Stimulated activated memory B cell treated with anti-CD40 and anti-IgM and Interleukin-4, amounts not matched to agents 10 μg/mL and 1 μg/mL and 100 μg/mL, for 72 hours (primary cell): Measurements from ENCODE around the gene ROPN1L.

Experiments used
- ATAC-seq: fragments of 150-1000 bp; cut with Tn5 transposase; 2 replicates; pipeline ENCODE4 v1.10.0; 2021
- H3K27ac Mint-ChIP-seq: one replicate; pipeline ENCODE4 v1.8.0; 2022; ENCODE audit warnings: mild to moderate bottlenecking, mixed read lengths
- H3K27me3 Mint-ChIP-seq: one replicate; pipeline ENCODE4 v1.8.0; 2022; ENCODE audit warnings: mixed read lengths
- H3K36me3 Mint-ChIP-seq: one replicate; pipeline ENCODE4 v1.8.0; 2022; ENCODE audit warnings: mixed read lengths
- H3K4me1 Mint-ChIP-seq: one replicate; pipeline ENCODE4 v1.8.0; 2022; ENCODE audit warnings: mixed read lengths
- H3K4me3 Mint-ChIP-seq: one replicate; pipeline ENCODE4 v1.8.0; 2022; ENCODE audit warnings: mild to moderate bottlenecking, moderate library complexity, mixed read lengths
- H3K9me3 Mint-ChIP-seq: one replicate; pipeline ENCODE4 v1.8.0; 2022; ENCODE audit warnings: mixed read lengths

The ROPN1L gene

GRCh38 chr5:10445352-10445751 lies 3.7 kb downstream of the ROPN1L start:
- ATAC-seq = no peak
- Mint-ChIP-seq H3K9me3 (no peaks in the 10 kb centered on the region), H3K4me3 (peak overlapping the region; percentile 3)

GRCh38 chr5:10446490-10446889 lies 4.8 kb downstream of the ROPN1L start:
- H3K9me3 Mint-ChIP-seq = no peaks in the 10 kb centered on the region
- H3K4me1 Mint-ChIP-seq = peaks cover 23% of the 10 kb centered on the region
- H3K27me3 Mint-ChIP-seq = no peaks in the 10 kb centered on the region
- no peaks in the 10 kb centered on the region for H3K36me3 Mint-ChIP-seq
- no peak for ATAC-seq
- H3K4me3 Mint-ChIP-seq = no peak overlapping the region
- H3K27ac Mint-ChIP-seq = no peak overlapping the region

More at GRCh38 chr5:10445352-10445751, 3.7 kb downstream of the ROPN1L start:
- H3K27me3 Mint-ChIP-seq = no peaks in the 10 kb centered on the region
- no peak overlapping the region for H3K27ac Mint-ChIP-seq
- peaks cover 32% of the 10 kb centered on the region for H3K4me1 Mint-ChIP-seq
- H3K36me3 Mint-ChIP-seq = no peaks in the 10 kb centered on the region

DNA sequence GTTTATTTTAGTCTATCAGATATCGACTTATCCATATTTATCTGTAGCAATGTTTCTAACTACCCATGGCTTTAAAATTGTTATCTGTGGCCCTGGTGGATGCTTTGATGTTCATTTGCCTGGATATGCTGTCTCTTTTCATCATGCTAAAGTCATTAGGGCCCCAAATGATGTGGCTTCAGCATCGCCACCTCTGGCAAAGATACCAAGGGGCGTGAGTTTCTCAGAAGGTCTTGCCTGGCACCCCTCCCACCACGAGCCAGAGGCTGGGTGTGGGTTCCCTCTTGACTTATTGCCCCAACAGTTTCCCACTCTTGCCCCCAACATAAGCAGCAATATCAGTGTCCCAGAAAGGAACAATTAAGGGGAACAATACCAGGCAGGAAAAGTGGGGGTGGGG lies 5.4 kb downstream of the ROPN1L start:
- Mint-ChIP-seq H3K9me3 (no peaks in the 10 kb centered on the region), H3K27ac (no peak overlapping the region), H3K4me3 (no peak overlapping the region), H3K27me3 (no peaks in the 10 kb centered on the region), H3K36me3 (no peaks in the 10 kb centered on the region), H3K4me1 (peaks cover 21% of the 10 kb centered on the region)
- ATAC-seq = no peak

DNA sequence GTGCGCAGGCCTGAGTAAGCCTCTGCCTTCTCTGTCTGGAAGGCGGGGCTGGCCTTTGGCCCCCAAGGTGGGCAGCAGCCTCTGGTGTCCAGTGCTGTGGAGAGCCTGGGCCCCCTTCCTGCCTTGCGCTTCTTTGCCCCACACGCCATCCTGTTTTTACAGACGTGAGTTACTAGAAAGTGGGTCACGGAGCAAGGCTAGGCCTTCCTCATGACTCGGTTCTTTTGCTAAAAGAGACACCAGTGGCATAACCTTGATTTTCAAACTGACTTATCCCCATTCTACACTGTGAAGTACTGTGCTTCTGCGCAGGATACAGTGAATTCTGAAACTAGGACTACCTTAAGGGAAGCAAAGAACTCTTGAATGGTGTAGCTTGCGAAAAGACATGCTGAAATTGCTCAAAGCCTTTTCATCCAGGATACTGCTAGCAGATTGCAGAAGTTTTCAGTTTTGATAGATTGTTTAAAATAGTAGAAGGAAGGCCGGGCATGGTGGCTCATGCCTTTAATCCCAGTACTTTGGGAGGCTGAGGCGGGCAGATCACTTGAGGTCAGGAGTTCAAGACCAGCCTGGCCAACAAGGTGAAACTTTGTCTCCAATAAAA lies 7.2 kb downstream of the ROPN1L start:
- H3K4me3 Mint-ChIP-seq = no peak overlapping the region
- H3K9me3 Mint-ChIP-seq = no peaks in the 10 kb centered on the region
- no peak overlapping the region for H3K27ac Mint-ChIP-seq
- H3K27me3 Mint-ChIP-seq = no peaks in the 10 kb centered on the region
- peaks cover 22% of the 10 kb centered on the region for H3K4me1 Mint-ChIP-seq
- H3K36me3 Mint-ChIP-seq = no peaks in the 10 kb centered on the region
- no peak for ATAC-seq

GRCh38 chr5:10451137-10451824 lies 9.6 kb downstream of the ROPN1L start:
- no peak overlapping the region for H3K4me3 Mint-ChIP-seq
- no peaks in the 10 kb centered on the region for H3K27me3 Mint-ChIP-seq
- H3K27ac Mint-ChIP-seq = no peak overlapping the region
- ATAC-seq = no peak
- H3K9me3 Mint-ChIP-seq = no peaks in the 10 kb centered on the region
- H3K36me3 Mint-ChIP-seq = no peaks in the 10 kb centered on the region
- peaks cover 8% of the 10 kb centered on the region for H3K4me1 Mint-ChIP-seq

GRCh38 chr5:10452768-10453331 lies 11.2 kb downstream of the ROPN1L start:
- H3K9me3 Mint-ChIP-seq = no peaks in the 10 kb centered on the region
- H3K4me1 Mint-ChIP-seq = peaks cover 8% of the 10 kb centered on the region
- H3K27ac Mint-ChIP-seq = no peak overlapping the region
- H3K27me3 Mint-ChIP-seq = no peaks in the 10 kb centered on the region
- no peaks in the 10 kb centered on the region for H3K36me3 Mint-ChIP-seq
- peak; percentile 72 for ATAC-seq
- no peak overlapping the region for H3K4me3 Mint-ChIP-seq

- no peaks in the 10 kb centered on the region for H3K9me3 Mint-ChIP-seq
Observed at GRCh38 chr5:10453545-10453944, 11.9 kb downstream of the ROPN1L start.

DNA sequence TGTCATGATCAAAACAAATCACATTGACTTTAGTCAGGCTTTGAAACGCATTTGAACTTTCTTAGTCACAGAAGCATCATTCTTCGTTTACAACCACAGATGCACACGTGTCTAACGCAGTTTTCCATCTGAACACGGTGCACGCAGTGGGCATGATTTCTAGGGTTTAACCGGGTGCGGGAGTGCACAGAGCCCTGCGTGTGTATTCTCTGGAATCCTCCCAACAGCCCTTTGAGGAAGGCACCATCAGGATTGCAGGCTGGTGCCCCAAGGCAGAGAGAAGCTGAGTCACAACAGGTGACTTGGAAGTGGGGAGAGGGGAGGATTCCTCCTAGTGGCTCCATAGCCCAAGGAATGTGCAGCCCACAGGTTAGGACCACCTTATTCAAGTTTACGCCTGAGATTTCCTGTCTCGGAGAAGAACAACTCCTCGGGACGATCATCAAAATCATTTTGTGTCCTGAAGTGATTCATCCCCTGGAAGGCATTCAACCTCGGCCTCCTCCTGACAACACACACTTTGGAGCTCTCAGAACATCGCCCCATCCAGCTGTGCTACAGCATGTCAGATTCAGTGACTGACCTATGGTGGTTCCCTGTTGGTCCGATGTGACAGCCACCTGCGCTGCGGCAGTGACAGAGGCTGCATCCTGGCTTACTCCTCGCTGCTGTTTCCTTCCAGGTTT lies 13.1 kb downstream of the ROPN1L start:
- no peak for ATAC-seq
- Mint-ChIP-seq H3K9me3 (no peaks in the 10 kb centered on the region), H3K27me3 (no peaks in the 10 kb centered on the region), H3K36me3 (no peaks in the 10 kb centered on the region), H3K4me3 (no peak overlapping the region), H3K27ac (peak overlapping the region; percentile 61), H3K4me1 (peaks cover 8% of the 10 kb centered on the region)

More at GRCh38 chr5:10453545-10453944, 11.9 kb downstream of the ROPN1L start:
- Mint-ChIP-seq H3K4me1 (peaks cover 8% of the 10 kb centered on the region), H3K36me3 (no peaks in the 10 kb centered on the region), H3K4me3 (no peak overlapping the region), H3K27me3 (no peaks in the 10 kb centered on the region), H3K27ac (no peak overlapping the region)
- no peak for ATAC-seq

DNA sequence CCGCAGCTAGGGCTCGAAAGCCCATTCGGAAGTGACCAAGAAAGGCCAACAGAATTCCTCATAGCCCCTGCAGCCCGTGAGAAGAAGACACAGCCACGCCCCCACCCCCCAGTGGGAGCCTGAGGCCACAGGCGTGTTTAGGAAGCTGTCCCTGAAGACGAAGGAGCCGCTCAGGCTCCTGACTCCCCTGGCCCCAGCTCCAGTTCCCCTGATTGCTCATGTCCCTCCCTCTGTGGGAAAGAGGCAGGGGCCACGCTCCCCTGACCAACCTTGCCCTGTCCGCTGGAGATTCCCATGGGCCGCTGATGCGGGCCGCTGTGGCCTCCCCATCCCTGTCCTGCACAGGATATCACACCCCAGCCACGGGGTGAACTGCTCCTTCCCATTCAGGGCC lies 13.6 kb downstream of the ROPN1L start:
- Mint-ChIP-seq H3K9me3 (no peaks in the 10 kb centered on the region), H3K4me1 (peaks cover 8% of the 10 kb centered on the region), H3K27ac (peak overlapping the region; percentile 72), H3K36me3 (no peaks in the 10 kb centered on the region), H3K27me3 (no peaks in the 10 kb centered on the region), H3K4me3 (no peak overlapping the region)
- no peak for ATAC-seq

- H3K4me1 Mint-ChIP-seq = peaks cover 8% of the 10 kb centered on the region
- no peak overlapping the region for H3K4me3 Mint-ChIP-seq
- no peaks in the 10 kb centered on the region for H3K36me3 Mint-ChIP-seq
- H3K9me3 Mint-ChIP-seq = no peaks in the 10 kb centered on the region
- no peak overlapping the region for H3K27ac Mint-ChIP-seq
- ATAC-seq = no peak
- no peaks in the 10 kb centered on the region for H3K27me3 Mint-ChIP-seq
Observed at GRCh38 chr5:10456583-10457420, 15.1 kb downstream of the ROPN1L start.

DNA sequence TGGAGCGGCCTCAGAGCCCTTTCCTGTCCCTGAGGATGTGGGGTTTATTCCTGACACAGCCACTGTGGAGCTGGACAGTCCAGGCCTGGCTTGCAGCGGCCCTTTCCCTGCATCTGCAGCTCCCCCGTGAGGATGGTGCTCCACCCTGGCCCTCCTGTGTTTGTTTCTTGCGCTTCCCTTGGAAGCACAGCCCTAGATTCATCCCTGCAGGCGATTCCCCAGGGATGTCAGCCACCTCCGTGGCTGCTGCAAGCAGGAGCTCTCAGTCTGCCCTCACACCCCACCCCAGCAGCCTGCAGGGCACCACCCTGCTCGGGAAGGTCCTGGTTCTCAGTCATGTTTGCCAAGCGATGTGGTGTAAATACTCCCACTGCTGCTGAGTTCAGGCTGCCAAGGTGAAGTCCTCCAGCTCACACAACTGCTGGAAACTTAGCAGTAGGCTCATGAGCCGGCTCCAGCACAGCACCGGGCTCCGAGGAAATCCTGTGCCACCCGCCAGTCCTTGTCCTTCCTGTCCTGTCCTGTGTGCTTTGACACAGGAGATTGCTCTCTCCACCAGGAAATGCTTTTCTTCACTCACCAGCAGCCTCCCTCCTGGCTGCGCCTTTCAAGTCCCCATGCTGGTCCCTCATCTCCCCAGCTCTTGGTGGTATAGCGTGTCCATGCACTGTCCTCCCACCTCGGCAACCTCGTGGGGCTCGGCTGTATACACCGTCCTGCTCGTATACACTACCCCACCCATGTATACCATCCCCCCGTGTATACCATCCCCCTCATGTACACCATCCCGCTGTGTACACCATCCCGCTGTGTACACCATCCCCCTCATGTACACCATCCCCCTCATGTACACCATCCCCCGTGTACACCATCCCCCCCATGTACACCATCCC lies 16.2 kb downstream of the ROPN1L start:
- peak; percentile 13 for ATAC-seq
- peak overlapping the region; percentile 15 for H3K27ac Mint-ChIP-seq
- no peak overlapping the region for H3K4me3 Mint-ChIP-seq
- no peaks in the 10 kb centered on the region for H3K27me3 Mint-ChIP-seq
- peaks cover 3% of the 10 kb centered on the region for H3K4me1 Mint-ChIP-seq
- H3K9me3 Mint-ChIP-seq = no peaks in the 10 kb centered on the region
- H3K36me3 Mint-ChIP-seq = no peaks in the 10 kb centered on the region

GRCh38 chr5:10459080-10460055 lies 17.7 kb downstream of the ROPN1L start:
- peak overlapping the region; percentile 0 for H3K27ac Mint-ChIP-seq
- no peaks in the 10 kb centered on the region for H3K9me3 Mint-ChIP-seq
- H3K27me3 Mint-ChIP-seq = peaks cover 14% of the 10 kb centered on the region
- no peaks in the 10 kb centered on the region for H3K4me1 Mint-ChIP-seq
- no peaks in the 10 kb centered on the region for H3K36me3 Mint-ChIP-seq
- no peak overlapping the region for H3K4me3 Mint-ChIP-seq
- no peak for ATAC-seq

DNA sequence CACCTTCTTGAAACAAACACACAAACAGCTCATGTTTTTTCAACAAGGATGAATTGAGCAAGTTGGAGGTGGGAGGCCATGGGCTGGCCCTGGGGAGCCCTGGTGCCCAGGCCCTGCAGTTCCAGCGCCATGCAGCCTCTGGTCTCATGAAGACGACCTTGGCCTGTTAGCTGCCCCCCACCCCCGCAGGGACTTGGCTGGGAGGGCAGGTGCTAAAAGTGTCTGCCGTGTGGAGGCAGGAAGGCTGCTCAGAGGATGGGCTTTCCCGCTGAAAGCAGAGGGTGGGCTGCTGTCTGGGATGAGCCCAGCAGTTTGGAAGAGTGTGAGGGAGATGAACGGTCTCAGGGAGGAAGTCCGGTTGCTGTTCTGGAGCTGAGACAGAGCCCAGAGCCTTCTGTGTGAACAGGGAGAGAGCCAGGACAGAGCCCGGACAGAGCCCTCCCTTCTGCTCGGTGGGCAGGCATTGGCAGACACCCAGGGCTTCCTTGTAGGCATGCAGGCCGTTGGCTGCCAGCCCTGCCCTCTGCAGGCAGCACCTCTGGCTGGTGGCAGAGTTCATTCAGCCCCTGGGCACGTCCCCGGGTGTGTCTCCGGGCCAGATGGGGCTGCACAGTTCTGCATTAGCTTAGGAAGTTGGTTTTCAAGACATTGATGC lies 18.7 kb downstream of the ROPN1L start:
- no peak overlapping the region for H3K4me3 Mint-ChIP-seq
- ATAC-seq = no peak

More for the DNA sequence above, 18.7 kb downstream of the ROPN1L start:
- Mint-ChIP-seq H3K27ac (peak overlapping the region; percentile 0), H3K9me3 (no peaks in the 10 kb centered on the region), H3K36me3 (no peaks in the 10 kb centered on the region), H3K27me3 (peaks cover 17% of the 10 kb centered on the region), H3K4me1 (no peaks in the 10 kb centered on the region)
